ENCODE results near the gene SYTL2.

SYTL2 gene

DNA sequence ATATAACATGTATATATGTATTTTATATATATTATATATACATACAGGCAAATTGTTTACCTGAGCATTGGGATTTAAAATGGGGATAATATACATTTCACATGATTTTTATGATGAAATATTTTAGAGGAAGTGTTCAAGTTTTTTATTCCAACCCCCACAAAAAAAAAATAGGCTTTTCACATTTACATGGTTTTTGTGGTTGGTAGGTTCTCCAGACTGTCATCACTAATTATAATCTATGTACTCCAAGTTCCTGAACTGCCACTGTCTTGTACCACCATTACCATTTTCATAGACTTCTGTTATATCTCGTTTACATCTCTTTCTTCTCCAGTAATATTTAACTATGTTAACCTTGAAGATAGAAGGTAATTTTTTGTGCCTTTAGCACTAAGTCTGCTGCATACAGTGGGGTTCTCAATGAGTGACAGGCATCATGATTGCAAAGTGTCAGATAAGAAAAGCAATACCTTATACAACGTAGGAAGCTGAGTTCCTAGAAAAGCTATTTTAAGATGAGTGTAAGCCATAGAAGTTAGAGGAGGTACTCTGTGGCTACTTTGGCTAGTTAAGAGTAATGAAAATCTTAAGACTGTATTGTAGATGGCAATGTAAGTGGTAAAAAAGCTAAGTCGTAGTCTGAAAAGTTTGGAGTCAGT is 158.0 kb downstream of the SYTL2 start:
- TF ChIP-seq, protein P1, sequence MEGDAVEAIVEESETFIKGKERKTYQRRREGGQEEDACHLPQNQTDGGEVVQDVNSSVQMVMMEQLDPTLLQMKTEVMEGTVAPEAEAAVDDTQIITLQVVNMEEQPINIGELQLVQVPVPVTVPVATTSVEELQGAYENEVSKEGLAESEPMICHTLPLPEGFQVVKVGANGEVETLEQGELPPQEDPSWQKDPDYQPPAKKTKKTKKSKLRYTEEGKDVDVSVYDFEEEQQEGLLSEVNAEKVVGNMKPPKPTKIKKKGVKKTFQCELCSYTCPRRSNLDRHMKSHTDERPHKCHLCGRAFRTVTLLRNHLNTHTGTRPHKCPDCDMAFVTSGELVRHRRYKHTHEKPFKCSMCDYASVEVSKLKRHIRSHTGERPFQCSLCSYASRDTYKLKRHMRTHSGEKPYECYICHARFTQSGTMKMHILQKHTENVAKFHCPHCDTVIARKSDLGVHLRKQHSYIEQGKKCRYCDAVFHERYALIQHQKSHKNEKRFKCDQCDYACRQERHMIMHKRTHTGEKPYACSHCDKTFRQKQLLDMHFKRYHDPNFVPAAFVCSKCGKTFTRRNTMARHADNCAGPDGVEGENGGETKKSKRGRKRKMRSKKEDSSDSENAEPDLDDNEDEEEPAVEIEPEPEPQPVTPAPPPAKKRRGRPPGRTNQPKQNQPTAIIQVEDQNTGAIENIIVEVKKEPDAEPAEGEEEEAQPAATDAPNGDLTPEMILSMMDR (IDR thresholded peaks at IDR 0.05; ENCODE audit: extremely low read depth, insufficient read depth, missing control alignments): no peak
- in situ Hi-C loops (cut with MboI; ENCODE audit: low pct_unique_long_range_greater_than_20kb, low sequenced_read_pairs, unreplicated experiment): no loop called here
- DNase-seq (ENCODE audit: low spot score): no peak

DNA sequence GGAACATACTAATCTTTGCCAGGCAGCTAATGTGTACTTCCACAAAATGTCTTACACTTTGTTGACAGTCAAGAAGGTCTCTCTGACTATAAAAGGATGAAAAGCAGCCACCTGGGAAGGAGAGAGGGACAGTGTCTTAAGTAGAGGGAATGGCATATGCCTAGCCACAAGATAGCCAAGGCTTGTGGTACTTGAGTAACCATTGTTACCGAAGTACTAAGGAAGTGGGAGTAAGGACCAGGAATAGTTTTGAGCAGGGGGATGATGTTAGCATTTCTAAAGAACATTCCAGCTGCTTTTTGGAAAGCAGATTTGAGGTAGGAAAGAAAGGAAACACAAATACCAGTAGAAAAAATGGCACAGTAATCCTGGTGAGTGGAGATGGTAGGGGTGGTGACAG is 159.8 kb downstream of the SYTL2 start:
- no peak for DNase-seq (ENCODE audit: low spot score)
- in situ Hi-C loops (cut with MboI; ENCODE audit: low pct_unique_long_range_greater_than_20kb, low sequenced_read_pairs, unreplicated experiment): no loop called here
- TF ChIP-seq, protein P1 (IDR thresholded peaks at IDR 0.05; ENCODE audit: extremely low read depth, insufficient read depth, missing control alignments): no peak

DNA sequence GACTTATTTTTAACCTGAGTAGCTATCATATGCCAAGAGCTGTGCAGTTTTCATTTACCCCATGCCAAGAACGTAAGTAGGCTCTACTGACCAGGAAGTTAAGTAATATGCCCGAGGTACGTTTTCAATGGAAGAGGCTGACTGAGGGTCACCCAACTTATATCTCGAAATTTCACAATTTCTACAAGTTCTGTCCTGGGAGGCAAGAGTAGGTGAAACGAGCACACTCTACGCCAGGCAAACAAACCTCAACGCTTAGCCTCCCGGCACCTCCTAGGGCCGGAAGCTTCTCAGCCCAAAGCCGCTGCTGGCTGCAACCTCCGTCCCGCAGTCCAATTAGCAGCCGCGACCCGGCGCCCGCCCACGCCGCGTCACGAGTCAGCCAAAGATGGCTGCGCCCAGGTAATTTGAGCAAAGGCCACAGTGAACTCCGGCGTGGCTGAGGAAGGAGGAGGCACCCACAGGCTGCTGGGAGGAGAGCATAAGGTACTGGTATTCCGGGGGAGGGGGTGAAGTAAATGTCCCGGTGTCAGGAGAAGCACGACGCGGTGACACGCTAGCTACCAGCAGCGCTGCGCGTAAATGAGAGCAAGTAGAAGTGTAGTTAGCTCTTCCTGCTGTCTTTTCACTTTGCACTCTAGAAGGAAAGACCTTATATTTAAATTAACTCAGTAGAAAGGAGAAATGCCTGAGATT is 163.2 kb downstream of the SYTL2 start, which contains the start of gene TMEM126A:
Gene TMEM126A, plus strand, starts transcription at position 364 of the 696 bp plus-strand sequence. CDS start 2,289 bp downstream, outside the sequence.
- peak; percentile 83 for DNase-seq (ENCODE audit: low spot score)
- TF ChIP-seq, protein P1 (IDR thresholded peaks at IDR 0.05; ENCODE audit: extremely low read depth, insufficient read depth, missing control alignments): no peak
- in situ Hi-C loops (cut with MboI; ENCODE audit: low pct_unique_long_range_greater_than_20kb, low sequenced_read_pairs, unreplicated experiment): no loop called here

DNA sequence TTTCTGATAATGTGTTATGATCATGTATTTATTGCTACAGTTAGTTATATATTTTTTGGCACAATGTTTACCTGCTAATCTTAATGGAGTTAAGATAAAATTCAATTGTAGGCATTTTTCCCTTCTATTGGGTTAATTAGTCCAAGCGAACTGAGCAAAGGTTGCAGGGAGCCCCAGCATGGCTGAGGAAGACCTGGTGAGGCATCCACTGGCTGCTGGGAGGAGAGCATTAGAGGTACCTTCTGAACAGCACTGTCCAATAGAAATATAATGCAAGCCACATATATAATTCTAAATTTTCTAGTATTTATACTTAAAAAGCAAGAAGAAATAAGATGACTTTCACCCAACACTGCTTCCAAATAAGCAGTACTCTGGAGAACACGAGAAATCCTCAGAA is 163.9 kb downstream of the SYTL2 start:
- in situ Hi-C loops (cut with MboI; ENCODE audit: low pct_unique_long_range_greater_than_20kb, low sequenced_read_pairs, unreplicated experiment): no loop called here
- no peak for DNase-seq (ENCODE audit: low spot score)
- TF ChIP-seq, protein P1 (IDR thresholded peaks at IDR 0.05; ENCODE audit: extremely low read depth, insufficient read depth, missing control alignments): no peak

Data from GM13977 (cell line).